Ovary (tissue), 9 donors: ENCODE results near the gene TCP11. TPM values are rescaled to one million over a fixed set of nuclear protein-coding genes. Genes with fewer than 3 reads are reported as not detected.

Source experiments
- DNase-seq, 5 donors: peaks; one replicate each; pipeline ENCODE4 v3.0.0-alpha.2; 2019 to 2020
- H3K27ac ChIP-seq, 2 donors: fragments of 200-600 bp; one replicate each; pipeline versions ENCODE4 v1.5.1 to v1.8.0; 2019 to 2022
- H3K27me3 ChIP-seq: fragments of 200-600 bp; one replicate; pipeline ENCODE4 v1.8.0; 2022
- H3K36me3 ChIP-seq: fragments of 200-600 bp; sonication (generic); one replicate; pipeline ENCODE4 v1.5.1; 2019
- H3K4me1 ChIP-seq: one replicate; pipeline ENCODE4 v1.8.1; 2013; ENCODE audit warnings: mild to moderate bottlenecking, moderate library complexity; ENCODE audit not compliant: insufficient read depth
- H3K4me3 ChIP-seq: fragments of 200-600 bp; sonication (generic); one replicate; pipeline ENCODE4 v1.5.1; 2017
- H3K9me3 ChIP-seq, 2 donors: fragments of 200-600 bp in 1 of 2; sonication (generic) in 1 of 2; one replicate each; pipeline versions ENCODE4 v1.5.1 to v1.8.1; 2013 to 2019; ENCODE audit warnings: mild to moderate bottlenecking in 1 of 2, moderate library complexity in 1 of 2
- CTCF ChIP-seq, 3 donors: fragments of 450-650 bp in 2 of 3; fragments of 200-600 bp in 1 of 3; IDR thresholded peaks; one replicate each; pipeline versions ENCODE4 v1.5.1 to v1.8.0; 2016 to 2022; ENCODE audit warnings: antibody characterized with exemption in 3 of 3, mild to moderate bottlenecking in 1 of 3
- EP300 ChIP-seq: sonication (generic); formaldehyde crosslinking; IDR thresholded peaks from one replicate; pipeline ENCODE4 v1.6.1; 2017; ENCODE audit warnings: antibody characterized with exemption
- POLR2A ChIP-seq: fragments of 450-650 bp; IDR thresholded peaks from one replicate; pipeline ENCODE4 v1.6.1; 2017; ENCODE audit warnings: antibody characterized with exemption, mild to moderate bottlenecking, moderate library complexity
- WGBS, 3 donors: extraction: QIAGEN DNeasy Blood & Tissue Kit in 1 of 3; methylation state at CpG; one replicate each; pipeline versions ENCODE4 v1.1.5 to v1.1.7; 2013 to 2017; 5-methylcytosine and 5-hydroxymethylcytosine counted together
- intact Hi-C, 4 donors: fragments of 100-400 bp; cut with DNase I; formaldehyde crosslinking; loops; one replicate each; pipeline versions ENCODE4 v1.11.0 to v1.15.1; 2022 to 2023
- polyA plus RNA-seq, 2 donors: library from polyadenylated mRNA; stranded (reverse); fragments of 200-250 nt in 1 of 2; fragments of 350-450 nt in 1 of 2; fragmentation: Illumina TruSeq in 1 of 2; extraction: RNeasy Lipid Tissue Mini Kit (QIAGEN cat#74804) in 1 of 2; gene quantifications; one replicate each; pipeline ENCODE4 v1.2.3, GENCODE V29; 2013 to 2014
- total RNA-seq, 7 donors: library from RNA; depleted of rRNA in 2 of 7; stranded (reverse); fragments of >200 nt in 2 of 7; fragmentation: NEBNext Ultra II Directional in 3 of 7; extraction: Animal tissue kit (Norgen Biotek cat#: 25700) in 3 of 7; gene quantifications; one replicate each; pipeline versions ENCODE4 v1.1.0 to v1.2.4, GENCODE V29; 2016 to 2023
- donor health status: DM: no; HTN: no; CAD: no; lungs with moderate emphysema.
- donor health status: DM: no; HTN: no; CAD: no.
- donor health status: Bipolar disorder and iron deficiency.
- donor health status: DM: yes; HTN: yes; CAD: no.
- donor health status: DM: no; HTN: no; CAD: no.
- donor health status: DM: yes; HTN: yes; CAD: no.

TCP11 gene
- total and polyA plus RNA-seq, 9 donors = 0.18 to 0.61 (median 0.48) TPM; not detected in 1

- Histone ChIP-seq H3K9me3 (no peaks in the 10 kb centered on the region), H3K36me3 (no peaks in the 10 kb centered on the region), H3K4me3 (no peak overlapping the region), H3K4me1 (no peaks in the 10 kb centered on the region), H3K27ac (no peak overlapping the region), H3K27me3 (no peaks in the 10 kb centered on the region)
- intact Hi-C loops = no loop called here
- no peak for DNase-seq
- TF ChIP-seq POLR2A (no peak), CTCF (IDR thresholded peaks at IDR 0.05) (no peak), EP300 (no peak)
- 93 to 97% (median 95%) methylated on average over 3 of the region's 3 CpGs for WGBS, 3 donors
Observed at GRCh38 chr6:35105078-35105477, 36.1 kb downstream of the TCP11 start.

GRCh38 chr6:35099116-35099515, 42.0 kb downstream of the TCP11 start:
- no peak overlapping the region for H3K4me3 ChIP-seq
- no peaks in the 10 kb centered on the region for H3K9me3 ChIP-seq
- DNase-seq = no peak
- 95 to 96% (median 95%) methylated on average over 5 of the region's 5 CpGs for WGBS, 3 donors
- no peak overlapping the region for H3K27ac ChIP-seq
- TF ChIP-seq CTCF (IDR thresholded peaks at IDR 0.05) (no peak), POLR2A (no peak), EP300 (no peak)
- H3K4me1 ChIP-seq = peaks cover 5% of the 10 kb centered on the region
- H3K27me3 ChIP-seq = no peaks in the 10 kb centered on the region
- intact Hi-C loops = no loop called here
- H3K36me3 ChIP-seq = no peaks in the 10 kb centered on the region

DNA sequence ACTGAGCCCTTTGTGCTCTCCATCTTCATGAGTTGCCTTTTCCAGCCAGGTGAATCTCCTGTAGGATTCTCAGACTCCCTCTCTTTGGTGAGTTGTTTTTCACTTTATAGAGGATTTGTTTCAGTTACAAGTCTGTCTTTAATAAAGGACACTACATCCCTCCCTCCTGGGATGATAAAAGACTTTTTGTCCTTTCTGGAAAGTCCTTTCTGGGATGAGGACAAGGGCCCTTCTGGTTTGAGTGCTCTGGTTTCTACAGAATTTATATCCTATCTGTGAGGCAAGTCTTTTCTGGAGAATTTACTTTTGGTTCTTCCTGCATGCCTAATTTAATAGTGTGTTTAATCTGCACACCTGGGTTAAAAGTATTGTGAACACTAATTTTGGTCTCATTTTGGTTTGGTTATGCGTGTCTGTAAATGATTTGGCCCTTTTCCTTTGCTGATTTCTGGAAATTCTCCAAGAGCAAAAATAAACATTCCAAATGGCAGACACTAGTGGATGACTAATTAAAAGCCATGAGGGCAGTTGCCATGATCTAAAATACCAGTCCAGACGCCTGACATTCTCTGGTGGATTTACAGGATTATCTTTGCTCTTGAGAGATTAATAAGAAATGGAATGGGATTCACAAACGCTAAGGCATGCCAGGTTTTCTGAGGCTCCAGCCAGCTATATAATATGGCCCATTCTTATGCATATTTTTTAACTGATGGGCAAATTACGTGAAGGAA, 44.8 kb downstream of the TCP11 start:
- Histone ChIP-seq H3K27ac (no peak overlapping the region), H3K27me3 (no peaks in the 10 kb centered on the region), H3K4me1 (peaks cover 17% of the 10 kb centered on the region), H3K36me3 (no peaks in the 10 kb centered on the region), H3K4me3 (no peak overlapping the region), H3K9me3 (no peaks in the 10 kb centered on the region)
- WGBS, 3 donors = 13 to 20% (median 18%) methylated on average over 4 of the region's 4 CpGs
- intact Hi-C loops = no loop called here
- DNase-seq = no peak
- TF ChIP-seq CTCF (IDR thresholded peaks at IDR 0.05) (no peak), POLR2A (no peak), EP300 (no peak)

- 89 to 91% (median 90%) methylated on average over 4 of the region's 4 CpGs for WGBS, 3 donors
- intact Hi-C loops = no loop called here
- no peaks in the 10 kb centered on the region for H3K36me3 ChIP-seq
- no peak for TF ChIP-seq CTCF (IDR thresholded peaks at IDR 0.05)
- TF ChIP-seq POLR2A = no peak
- TF ChIP-seq EP300 = no peak
- DNase-seq = no peak
- no peak overlapping the region for H3K4me3 ChIP-seq
- peaks cover 20% of the 10 kb centered on the region for H3K4me1 ChIP-seq
- no peaks in the 10 kb centered on the region for H3K9me3 ChIP-seq
- H3K27me3 ChIP-seq = no peaks in the 10 kb centered on the region
- no peak overlapping the region for H3K27ac ChIP-seq
Observed at GRCh38 chr6:35094183-35094582, 47.0 kb downstream of the TCP11 start.
